HepG2 (cell line): ENCODE data around the gene CLDN4. TPM values are rescaled to one million over a fixed set of nuclear protein-coding genes. Genes with fewer than 3 reads are reported as not detected.
A peak's percentile ranks its signal among the peaks of the same experiment; 100 is the strongest.

Experiments
- ATRX ChIP-seq: sonication (generic); formaldehyde crosslinking; IDR thresholded peaks from 2 replicates; pipeline ENCODE4 v1.4.0; 2020; ENCODE audit warnings: missing genetic modification reagents, borderline replicate concordance
- FOXC1 ChIP-seq: sonication (generic); formaldehyde crosslinking; IDR thresholded peaks from 2 replicates; pipeline ENCODE4 v1.8.0; 2022; ENCODE audit warnings: mild to moderate bottlenecking, missing genetic modification reagents, borderline replicate concordance
- FOXJ3 ChIP-seq: sonication (generic); formaldehyde crosslinking; IDR thresholded peaks from 2 replicates; pipeline ENCODE4 v1.4.0; 2020; ENCODE audit warnings: missing genetic modification reagents, mild to moderate bottlenecking, borderline replicate concordance
- HNRNPLL ChIP-seq: fragments of 200-400 bp; formaldehyde crosslinking; IDR thresholded peaks from 2 replicates; pipeline ENCODE4 v1.6.1; 2017; ENCODE audit warnings: mild to moderate bottlenecking, low read depth, low read length; ENCODE audit not compliant: poor library complexity, severe bottlenecking
- KDM3A ChIP-seq: IDR thresholded peaks from 2 replicates; pipeline ENCODE4 v1.6.1; 2018; ENCODE audit warnings: low read depth, missing compliant biosample characterization
- KMT2A ChIP-seq: sonication (generic); formaldehyde crosslinking; IDR thresholded peaks from 2 replicates; pipeline ENCODE4 v1.4.0; 2020; ENCODE audit warnings: missing genetic modification reagents
- MATR3 ChIP-seq: sonication (generic); formaldehyde crosslinking; IDR thresholded peaks from 2 replicates; pipeline ENCODE4 v1.4.0; 2020; ENCODE audit warnings: missing genetic modification reagents
- NFYB ChIP-seq: sonication (generic); formaldehyde crosslinking; IDR thresholded peaks from 2 replicates; pipeline ENCODE4 v1.4.0; 2020; ENCODE audit warnings: missing genetic modification reagents
- PAX8 ChIP-seq: sonication (generic); formaldehyde crosslinking; IDR thresholded peaks from 2 replicates; pipeline ENCODE4 v1.8.0; 2022; ENCODE audit warnings: mild to moderate bottlenecking, missing genetic modification reagents, borderline replicate concordance
- POLR2G ChIP-seq: fragments of 200-400 bp; formaldehyde crosslinking; IDR thresholded peaks from 2 replicates; pipeline ENCODE4 v1.6.1; 2018; ENCODE audit warnings: mild to moderate bottlenecking, low read depth, low read length, moderate library complexity
- SP2 ChIP-seq: sonication (generic); formaldehyde crosslinking; IDR thresholded peaks from 2 replicates; pipeline ENCODE4 v1.5.1; 2020; ENCODE audit warnings: mild to moderate bottlenecking, missing genetic modification reagents
- ZNF224 ChIP-seq: sonication (generic); formaldehyde crosslinking; IDR thresholded peaks from 2 replicates; pipeline ENCODE4 v1.5.0; 2020; ENCODE audit warnings: mild to moderate bottlenecking, missing genetic modification reagents
- ZNF883 ChIP-seq: sonication (generic); formaldehyde crosslinking; IDR thresholded peaks from 2 replicates; pipeline ENCODE4 v1.5.1; 2020; ENCODE audit warnings: mild to moderate bottlenecking, missing genetic modification reagents; ENCODE audit errors: not compliant biosample characterization
- polyA plus RNA-seq, 8 experiments: library from polyadenylated mRNA; depleted of rRNA in 3 of 8; stranded (reverse) in 7 of 8; unstranded in 1 of 8; fragments of >200 nt; fragmentation: Illumina TruSeq in 4 of 8; extraction: Trizol in 4 of 8; gene quantifications; 2 replicates each; pipeline versions ENCODE4 v1.2.1 to v1.2.3, GENCODE V29; 2011 to 2016; ENCODE audit warnings: low read depth in 4 of 8, missing spikeins in 1 of 8, mixed read lengths in 1 of 8; ENCODE audit not compliant: insufficient read depth in 1 of 8
- total RNA-seq, 5 experiments: library from RNA; depleted of rRNA; stranded (reverse); fragments of >200 nt; fragmentation: Illumina TruSeq; extraction: Trizol; gene quantifications; 2 replicates each; pipeline ENCODE4 v1.2.3, GENCODE V29; 2016; ENCODE audit warnings: low read depth in 1 of 5
- TF ChIP-seq, protein P1 (sequence below): sonication (generic); formaldehyde crosslinking; IDR thresholded peaks from 2 replicates; pipeline ENCODE4 v1.5.0; 2020; ENCODE audit warnings: missing genetic modification reagents
- TF ChIP-seq, protein P2 (sequence below): sonication (generic); formaldehyde crosslinking; IDR thresholded peaks from 2 replicates; pipeline ENCODE4 v1.8.1; 2023; ENCODE audit warnings: mild to moderate bottlenecking, missing genetic modification reagents
- TF ChIP-seq, protein P3 (sequence below): sonication (generic); formaldehyde crosslinking; IDR thresholded peaks from 2 replicates; pipeline ENCODE4 v1.5.0; 2020; ENCODE audit warnings: missing genetic modification reagents
- TF ChIP-seq, protein P4 (sequence below): sonication (generic); formaldehyde crosslinking; IDR thresholded peaks from 2 replicates; pipeline ENCODE4 v1.5.0; 2020; ENCODE audit warnings: mild to moderate bottlenecking, missing genetic modification reagents, borderline replicate concordance

Gene CLDN4
- total and polyA plus RNA-seq, 2 of the 13 experiments (the other 11 are each of a cell fraction or from before 2014, with no cell fraction given): 28.2 to 35.7 TPM

DNA sequence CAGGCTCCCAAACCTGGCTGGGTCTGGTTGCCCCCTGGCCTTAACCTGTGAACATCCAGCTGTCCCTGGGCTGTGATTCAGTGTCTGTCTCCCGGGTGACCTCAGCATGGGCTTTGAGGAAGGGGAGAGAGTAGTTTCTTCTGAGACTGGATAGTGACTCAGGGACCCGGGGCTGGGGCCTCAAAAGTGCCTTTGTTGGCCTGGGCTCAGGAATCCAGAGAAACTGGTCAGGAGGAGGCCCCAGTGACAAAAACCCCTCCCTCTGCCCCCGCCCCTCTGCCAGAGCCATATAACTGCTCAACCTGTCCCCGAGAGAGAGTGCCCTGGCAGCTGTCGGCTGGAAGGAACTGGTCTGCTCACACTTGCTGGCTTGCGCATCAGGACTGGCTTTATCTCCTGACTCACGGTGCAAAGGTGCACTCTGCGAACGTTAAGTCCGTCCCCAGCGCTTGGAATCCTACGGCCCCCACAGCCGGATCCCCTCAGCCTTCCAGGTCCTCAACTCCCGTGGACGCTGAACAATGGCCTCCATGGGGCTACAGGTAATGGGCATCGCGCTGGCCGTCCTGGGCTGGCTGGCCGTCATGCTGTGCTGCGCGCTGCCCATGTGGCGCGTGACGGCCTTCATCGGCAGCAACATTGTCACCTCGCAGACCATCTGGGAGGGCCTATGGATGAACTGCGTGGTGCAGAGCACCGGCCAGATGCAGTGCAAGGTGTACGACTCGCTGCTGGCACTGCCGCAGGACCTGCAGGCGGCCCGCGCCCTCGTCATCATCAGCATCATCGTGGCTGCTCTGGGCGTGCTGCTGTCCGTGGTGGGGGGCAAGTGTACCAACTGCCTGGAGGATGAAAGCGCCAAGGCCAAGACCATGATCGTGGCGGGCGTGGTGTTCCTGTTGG is at the start of gene CLDN4 (continued):
- no peak for TF ChIP-seq KDM3A (CRISPR knock-in tag)
- TF ChIP-seq, protein P1, sequence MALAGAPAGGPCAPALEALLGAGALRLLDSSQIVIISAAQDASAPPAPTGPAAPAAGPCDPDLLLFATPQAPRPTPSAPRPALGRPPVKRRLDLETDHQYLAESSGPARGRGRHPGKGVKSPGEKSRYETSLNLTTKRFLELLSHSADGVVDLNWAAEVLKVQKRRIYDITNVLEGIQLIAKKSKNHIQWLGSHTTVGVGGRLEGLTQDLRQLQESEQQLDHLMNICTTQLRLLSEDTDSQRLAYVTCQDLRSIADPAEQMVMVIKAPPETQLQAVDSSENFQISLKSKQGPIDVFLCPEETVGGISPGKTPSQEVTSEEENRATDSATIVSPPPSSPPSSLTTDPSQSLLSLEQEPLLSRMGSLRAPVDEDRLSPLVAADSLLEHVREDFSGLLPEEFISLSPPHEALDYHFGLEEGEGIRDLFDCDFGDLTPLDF: no peak
- TF ChIP-seq POLR2G: peak; percentile 99
- peak; percentile 27; the same call in 1 of the 2 replicates for TF ChIP-seq KMT2A (CRISPR knock-in tag)
- no peak for TF ChIP-seq ZNF224 (CRISPR knock-in tag)
- TF ChIP-seq FOXJ3 (CRISPR knock-in tag): no peak
- no peak for TF ChIP-seq FOXC1 (CRISPR knock-in tag)
- TF ChIP-seq, protein P2, sequence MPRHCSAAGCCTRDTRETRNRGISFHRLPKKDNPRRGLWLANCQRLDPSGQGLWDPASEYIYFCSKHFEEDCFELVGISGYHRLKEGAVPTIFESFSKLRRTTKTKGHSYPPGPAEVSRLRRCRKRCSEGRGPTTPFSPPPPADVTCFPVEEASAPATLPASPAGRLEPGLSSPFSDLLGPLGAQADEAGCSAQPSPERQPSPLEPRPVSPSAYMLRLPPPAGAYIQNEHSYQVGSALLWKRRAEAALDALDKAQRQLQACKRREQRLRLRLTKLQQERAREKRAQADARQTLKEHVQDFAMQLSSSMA (CRISPR knock-in tag): peak; percentile 36; the same call in 1 of the 2 replicates
- TF ChIP-seq SP2 (CRISPR knock-in tag): no peak
- no peak for TF ChIP-seq MATR3 (CRISPR knock-in tag)
- no peak for TF ChIP-seq PAX8
- TF ChIP-seq, protein P3, sequence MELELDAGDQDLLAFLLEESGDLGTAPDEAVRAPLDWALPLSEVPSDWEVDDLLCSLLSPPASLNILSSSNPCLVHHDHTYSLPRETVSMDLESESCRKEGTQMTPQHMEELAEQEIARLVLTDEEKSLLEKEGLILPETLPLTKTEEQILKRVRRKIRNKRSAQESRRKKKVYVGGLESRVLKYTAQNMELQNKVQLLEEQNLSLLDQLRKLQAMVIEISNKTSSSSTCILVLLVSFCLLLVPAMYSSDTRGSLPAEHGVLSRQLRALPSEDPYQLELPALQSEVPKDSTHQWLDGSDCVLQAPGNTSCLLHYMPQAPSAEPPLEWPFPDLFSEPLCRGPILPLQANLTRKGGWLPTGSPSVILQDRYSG: no peak
- no peak for TF ChIP-seq NFYB (CRISPR knock-in tag)
- no peak for TF ChIP-seq ATRX (CRISPR knock-in tag)
- TF ChIP-seq, protein P4, sequence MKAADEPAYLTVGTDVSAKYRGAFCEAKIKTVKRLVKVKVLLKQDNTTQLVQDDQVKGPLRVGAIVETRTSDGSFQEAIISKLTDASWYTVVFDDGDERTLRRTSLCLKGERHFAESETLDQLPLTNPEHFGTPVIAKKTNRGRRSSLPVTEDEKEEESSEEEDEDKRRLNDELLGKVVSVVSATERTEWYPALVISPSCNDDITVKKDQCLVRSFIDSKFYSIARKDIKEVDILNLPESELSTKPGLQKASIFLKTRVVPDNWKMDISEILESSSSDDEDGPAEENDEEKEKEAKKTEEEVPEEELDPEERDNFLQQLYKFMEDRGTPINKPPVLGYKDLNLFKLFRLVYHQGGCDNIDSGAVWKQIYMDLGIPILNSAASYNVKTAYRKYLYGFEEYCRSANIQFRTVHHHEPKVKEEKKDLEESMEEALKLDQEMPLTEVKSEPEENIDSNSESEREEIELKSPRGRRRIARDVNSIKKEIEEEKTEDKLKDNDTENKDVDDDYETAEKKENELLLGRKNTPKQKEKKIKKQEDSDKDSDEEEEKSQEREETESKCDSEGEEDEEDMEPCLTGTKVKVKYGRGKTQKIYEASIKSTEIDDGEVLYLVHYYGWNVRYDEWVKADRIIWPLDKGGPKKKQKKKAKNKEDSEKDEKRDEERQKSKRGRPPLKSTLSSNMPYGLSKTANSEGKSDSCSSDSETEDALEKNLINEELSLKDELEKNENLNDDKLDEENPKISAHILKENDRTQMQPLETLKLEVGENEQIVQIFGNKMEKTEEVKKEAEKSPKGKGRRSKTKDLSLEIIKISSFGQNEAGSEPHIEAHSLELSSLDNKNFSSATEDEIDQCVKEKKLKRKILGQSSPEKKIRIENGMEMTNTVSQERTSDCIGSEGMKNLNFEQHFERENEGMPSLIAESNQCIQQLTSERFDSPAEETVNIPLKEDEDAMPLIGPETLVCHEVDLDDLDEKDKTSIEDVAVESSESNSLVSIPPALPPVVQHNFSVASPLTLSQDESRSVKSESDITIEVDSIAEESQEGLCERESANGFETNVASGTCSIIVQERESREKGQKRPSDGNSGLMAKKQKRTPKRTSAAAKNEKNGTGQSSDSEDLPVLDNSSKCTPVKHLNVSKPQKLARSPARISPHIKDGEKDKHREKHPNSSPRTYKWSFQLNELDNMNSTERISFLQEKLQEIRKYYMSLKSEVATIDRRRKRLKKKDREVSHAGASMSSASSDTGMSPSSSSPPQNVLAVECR (CRISPR knock-in tag): no peak
- TF ChIP-seq HNRNPLL: peak; percentile 97
- TF ChIP-seq ZNF883 (CRISPR knock-in tag): no peak
